Cardiac muscle cell (in vitro differentiated cells and primary cell): ENCODE measurements around the gene MYD88. TPM values are rescaled to one million over a fixed set of nuclear protein-coding genes. Genes with fewer than 3 reads are reported as not detected.

Source experiments
- DNase-seq, 2 donors: peaks; one replicate each; pipeline versions ENCODE4 v3.0.0 to v3.0.0-alpha.2; 2010 to 2017; ENCODE audit warnings: low read depth in 1 of 2, low spot score in 1 of 2
- H3K27ac ChIP-seq: fragments of 200-600 bp; sonication (generic); 2 replicates; pipeline ENCODE4 v1.5.1; 2016
- H3K27me3 ChIP-seq: fragments of 200-600 bp; sonication (generic); 2 replicates; pipeline ENCODE4 v1.6.0; 2016; ENCODE audit warnings: control low read depth
- H3K36me3 ChIP-seq: fragments of 200-600 bp; sonication (generic); 2 replicates; pipeline ENCODE4 v1.5.1; 2016; ENCODE audit warnings: control low read depth
- H3K4me1 ChIP-seq: fragments of 200-600 bp; sonication (generic); 2 replicates; pipeline ENCODE4 v1.8.1; 2017; ENCODE audit warnings: low read depth, mild to moderate bottlenecking, mixed run types
- H3K4me3 ChIP-seq: fragments of 200-600 bp; sonication (generic); 2 replicates; pipeline ENCODE4 v1.5.1; 2016; ENCODE audit warnings: mild to moderate bottlenecking
- H3K9me3 ChIP-seq: fragments of 200-600 bp; sonication (generic); 2 replicates; pipeline ENCODE4 v1.5.1; 2017; ENCODE audit warnings: low read depth, mild to moderate bottlenecking, control low read depth
- polyA plus RNA-seq: library from polyadenylated mRNA; unstranded; fragments of >200 nt; fragmentation: Nextera tagmentation; extraction: Ambion mirVana; gene quantifications from 2 replicates; pipeline ENCODE4 v1.2.1, GENCODE V29; 2016
- total RNA-seq: library from RNA; depleted of rRNA; stranded (reverse); fragments of >200 nt; gene quantifications from 2 replicates; pipeline ENCODE4 v1.2.3, GENCODE V29; 2016
- TF ChIP-seq, protein P1 (sequence below): IDR thresholded peaks from 2 replicates; pipeline ENCODE4 v1.5.1; 2012; ENCODE audit warnings: low read depth, mild to moderate bottlenecking, low read length

MYD88 gene
- total and polyA plus RNA-seq, 2 experiments from 2014 or later: 2.5 to 7.2 TPM

- peaks cover 60% of the 10 kb centered on the region for H3K36me3 ChIP-seq
- DNase-seq: no peak
- no peak overlapping the region for H3K4me3 ChIP-seq
- no peaks in the 10 kb centered on the region for H3K9me3 ChIP-seq
- no peaks in the 10 kb centered on the region for H3K27me3 ChIP-seq
- H3K4me1 ChIP-seq: no peaks in the 10 kb centered on the region
- TF ChIP-seq, protein P1, sequence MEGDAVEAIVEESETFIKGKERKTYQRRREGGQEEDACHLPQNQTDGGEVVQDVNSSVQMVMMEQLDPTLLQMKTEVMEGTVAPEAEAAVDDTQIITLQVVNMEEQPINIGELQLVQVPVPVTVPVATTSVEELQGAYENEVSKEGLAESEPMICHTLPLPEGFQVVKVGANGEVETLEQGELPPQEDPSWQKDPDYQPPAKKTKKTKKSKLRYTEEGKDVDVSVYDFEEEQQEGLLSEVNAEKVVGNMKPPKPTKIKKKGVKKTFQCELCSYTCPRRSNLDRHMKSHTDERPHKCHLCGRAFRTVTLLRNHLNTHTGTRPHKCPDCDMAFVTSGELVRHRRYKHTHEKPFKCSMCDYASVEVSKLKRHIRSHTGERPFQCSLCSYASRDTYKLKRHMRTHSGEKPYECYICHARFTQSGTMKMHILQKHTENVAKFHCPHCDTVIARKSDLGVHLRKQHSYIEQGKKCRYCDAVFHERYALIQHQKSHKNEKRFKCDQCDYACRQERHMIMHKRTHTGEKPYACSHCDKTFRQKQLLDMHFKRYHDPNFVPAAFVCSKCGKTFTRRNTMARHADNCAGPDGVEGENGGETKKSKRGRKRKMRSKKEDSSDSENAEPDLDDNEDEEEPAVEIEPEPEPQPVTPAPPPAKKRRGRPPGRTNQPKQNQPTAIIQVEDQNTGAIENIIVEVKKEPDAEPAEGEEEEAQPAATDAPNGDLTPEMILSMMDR: no peak
- H3K27ac ChIP-seq: no peak overlapping the region
These were observed 10.7 kb upstream of the MYD88 start for GRCh38 chr3:38127611-38128302.

GRCh38 chr3:38128303-38128655 is 10.2 kb upstream of the MYD88 start:
- no peak overlapping the region for H3K27ac ChIP-seq
- H3K9me3 ChIP-seq: no peaks in the 10 kb centered on the region
- TF ChIP-seq, protein P1: no peak
- no peak for DNase-seq
- H3K36me3 ChIP-seq: peaks cover 57% of the 10 kb centered on the region
- no peaks in the 10 kb centered on the region for H3K4me1 ChIP-seq
- no peaks in the 10 kb centered on the region for H3K27me3 ChIP-seq
- H3K4me3 ChIP-seq: no peak overlapping the region

GRCh38 chr3:38129058-38129457 is 9.4 kb upstream of the MYD88 start:
- TF ChIP-seq, protein P1: no peak
- Histone ChIP-seq H3K4me1 (no peaks in the 10 kb centered on the region), H3K4me3 (no peak overlapping the region), H3K9me3 (no peaks in the 10 kb centered on the region), H3K36me3 (peaks cover 55% of the 10 kb centered on the region), H3K27ac (no peak overlapping the region), H3K27me3 (no peaks in the 10 kb centered on the region)
- no peak for DNase-seq

- Histone ChIP-seq H3K9me3 (no peaks in the 10 kb centered on the region), H3K4me3 (no peak overlapping the region), H3K36me3 (peaks cover 42% of the 10 kb centered on the region), H3K27me3 (no peaks in the 10 kb centered on the region), H3K4me1 (peaks cover 6% of the 10 kb centered on the region), H3K27ac (no peak overlapping the region)
- TF ChIP-seq, protein P1: no peak
- no peak for DNase-seq
These were observed 7.8 kb upstream of the MYD88 start for GRCh38 chr3:38130631-38131065.

GRCh38 chr3:38131621-38132369 is 6.7 kb upstream of the MYD88 start:
- Histone ChIP-seq H3K4me3 (no peak overlapping the region), H3K9me3 (no peaks in the 10 kb centered on the region), H3K36me3 (peaks cover 32% of the 10 kb centered on the region), H3K27ac (no peak overlapping the region), H3K4me1 (peaks cover 11% of the 10 kb centered on the region), H3K27me3 (no peaks in the 10 kb centered on the region)
- TF ChIP-seq, protein P1: peak; percentile 68
- peak; percentile 56 to 59 for DNase-seq
